ENCODE data around the gene METTL9. TPM values are rescaled to one million over a fixed set of nuclear protein-coding genes. Genes with fewer than 3 reads are reported as not detected.
"Not testable (repeated sequence)": the region's sequence is repeated elsewhere in the genome, so short reads cannot be mapped to it uniquely, and the experiment has no call there.

Gene METTL9
- total RNA-seq, 1 donor from 2014 or later = 145 TPM

GRCh38 chr16:21644674-21645073, 45.3 kb downstream of the METTL9 start:
- Histone ChIP-seq H3K4me3 (ENCODE audit: low read length in 3 of 3) (no peak overlapping the region), H3K27me3 (ENCODE audit: control insufficient read depth in 3 of 3, insufficient read depth in 3 of 3, low read length in 3 of 3) (no peaks in the 10 kb centered on the region), H3K9ac (ENCODE audit: low read depth in 1 of 3, low read length in 3 of 3) (no peak overlapping the region), H3K36me3 (ENCODE audit: control insufficient read depth in 3 of 3, insufficient read depth in 3 of 3, low read length in 3 of 3) (peaks cover 0 to 6% (median 0%) of the 10 kb centered on the region in 3 donors), H3K9me3 (ENCODE audit: control insufficient read depth in 3 of 3, low read length in 3 of 3) (no peaks in the 10 kb centered on the region), H3K4me1 (ENCODE audit: control insufficient read depth in 3 of 3, insufficient read depth in 3 of 3, low read length in 3 of 3) (peaks cover 11 to 18% (median 16%) of the 10 kb centered on the region in 3 donors), H3K27ac (ENCODE audit: low read depth, low read length) (peak overlapping the region; percentile 62)

GRCh38 chr16:21645261-21645721, 45.9 kb downstream of the METTL9 start:
- no peaks in the 10 kb centered on the region for H3K27me3 ChIP-seq (ENCODE audit: control insufficient read depth in 3 of 3, insufficient read depth in 3 of 3, low read length in 3 of 3)
- H3K4me1 ChIP-seq (ENCODE audit: control insufficient read depth in 3 of 3, insufficient read depth in 3 of 3, low read length in 3 of 3) = peaks cover 11 to 18% (median 16%) of the 10 kb centered on the region in 3 donors
- peak overlapping the region; percentile 62 for H3K27ac ChIP-seq (ENCODE audit: low read depth, low read length)
- peak overlapping the region in 2 of 3 donors; percentile 11 to 62 for H3K4me3 ChIP-seq (ENCODE audit: low read length in 3 of 3)
- H3K9me3 ChIP-seq (ENCODE audit: control insufficient read depth in 3 of 3, low read length in 3 of 3) = no peaks in the 10 kb centered on the region
- H3K9ac ChIP-seq (ENCODE audit: low read depth in 1 of 3, low read length in 3 of 3) = peak overlapping the region in 2 of 3 donors; percentile 40
- H3K36me3 ChIP-seq (ENCODE audit: control insufficient read depth in 3 of 3, insufficient read depth in 3 of 3, low read length in 3 of 3) = peaks cover 0 to 6% (median 0%) of the 10 kb centered on the region in 3 donors

- Histone ChIP-seq H3K4me1 (ENCODE audit: control insufficient read depth in 3 of 3, insufficient read depth in 3 of 3, low read length in 3 of 3) (peaks cover 11 to 18% (median 16%) of the 10 kb centered on the region in 3 donors), H3K27me3 (ENCODE audit: control insufficient read depth in 3 of 3, insufficient read depth in 3 of 3, low read length in 3 of 3) (no peaks in the 10 kb centered on the region), H3K36me3 (ENCODE audit: control insufficient read depth in 3 of 3, insufficient read depth in 3 of 3, low read length in 3 of 3) (peaks cover 0 to 6% (median 0%) of the 10 kb centered on the region in 3 donors), H3K9me3 (ENCODE audit: control insufficient read depth in 3 of 3, low read length in 3 of 3) (no peaks in the 10 kb centered on the region), H3K9ac (ENCODE audit: low read depth in 1 of 3, low read length in 3 of 3) (peak overlapping the region in 2 of 3 donors; percentile 14 to 40), H3K4me3 (ENCODE audit: low read length in 3 of 3) (peak overlapping the region in 1 of 3 donors; percentile 62), H3K27ac (ENCODE audit: low read depth, low read length) (peak overlapping the region; percentile 62)
These were observed 46.7 kb downstream of the METTL9 start for GRCh38 chr16:21646091-21646490.

- Histone ChIP-seq H3K4me1 (ENCODE audit: control insufficient read depth in 3 of 3, insufficient read depth in 3 of 3, low read length in 3 of 3) (peaks cover 11 to 18% (median 16%) of the 10 kb centered on the region in 3 donors), H3K27ac (ENCODE audit: low read depth, low read length) (peak overlapping the region; percentile 19)
These were observed 47.6 kb downstream of the METTL9 start for GRCh38 chr16:21646721-21647561.

GRCh38 chr16:21647562-21648164, 48.3 kb downstream of the METTL9 start:
- Histone ChIP-seq H3K9ac (ENCODE audit: low read depth in 1 of 3, low read length in 3 of 3) (no peak overlapping the region), H3K4me3 (ENCODE audit: low read length in 3 of 3) (no peak overlapping the region), H3K27me3 (ENCODE audit: control insufficient read depth in 3 of 3, insufficient read depth in 3 of 3, low read length in 3 of 3) (no peaks in the 10 kb centered on the region), H3K27ac (ENCODE audit: low read depth, low read length) (no peak overlapping the region), H3K4me1 (ENCODE audit: control insufficient read depth in 3 of 3, insufficient read depth in 3 of 3, low read length in 3 of 3) (peaks cover 11 to 18% (median 16%) of the 10 kb centered on the region in 3 donors), H3K9me3 (ENCODE audit: control insufficient read depth in 3 of 3, low read length in 3 of 3) (no peaks in the 10 kb centered on the region), H3K36me3 (ENCODE audit: control insufficient read depth in 3 of 3, insufficient read depth in 3 of 3, low read length in 3 of 3) (peaks cover 0 to 6% (median 0%) of the 10 kb centered on the region in 3 donors)

More at GRCh38 chr16:21646721-21647561, 47.6 kb downstream of the METTL9 start:
- Histone ChIP-seq H3K27me3 (ENCODE audit: control insufficient read depth in 3 of 3, insufficient read depth in 3 of 3, low read length in 3 of 3) (no peaks in the 10 kb centered on the region), H3K9ac (ENCODE audit: low read depth in 1 of 3, low read length in 3 of 3) (peak overlapping the region in 1 of 3 donors; percentile 40), H3K36me3 (ENCODE audit: control insufficient read depth in 3 of 3, insufficient read depth in 3 of 3, low read length in 3 of 3) (peaks cover 0 to 6% (median 0%) of the 10 kb centered on the region in 3 donors), H3K9me3 (ENCODE audit: control insufficient read depth in 3 of 3, low read length in 3 of 3) (no peaks in the 10 kb centered on the region), H3K4me3 (ENCODE audit: low read length in 3 of 3) (no peak overlapping the region)

GRCh38 chr16:21649826-21650406, 50.5 kb downstream of the METTL9 start:
- H3K4me3 ChIP-seq (ENCODE audit: low read length in 3 of 3) = peak overlapping the region in 1 of 3 donors; percentile 15
- H3K36me3 ChIP-seq (ENCODE audit: control insufficient read depth in 3 of 3, insufficient read depth in 3 of 3, low read length in 3 of 3); H3K27ac ChIP-seq (ENCODE audit: low read depth, low read length); H3K9ac ChIP-seq (ENCODE audit: low read depth in 1 of 3, low read length in 3 of 3); H3K9me3 ChIP-seq (ENCODE audit: control insufficient read depth in 3 of 3, low read length in 3 of 3); H3K27me3 ChIP-seq (ENCODE audit: control insufficient read depth in 3 of 3, insufficient read depth in 3 of 3, low read length in 3 of 3): not testable (repeated sequence)
- peaks cover 8 to 13% (median 12%) of the 10 kb centered on the region in 3 donors for H3K4me1 ChIP-seq (ENCODE audit: control insufficient read depth in 3 of 3, insufficient read depth in 3 of 3, low read length in 3 of 3)

- H3K4me1 ChIP-seq (ENCODE audit: control insufficient read depth in 3 of 3, insufficient read depth in 3 of 3, low read length in 3 of 3) = peaks cover 8 to 10% (median 9%) of the 10 kb centered on the region in 3 donors
- peaks cover 0 to 9% (median 8%) of the 10 kb centered on the region in 3 donors for H3K36me3 ChIP-seq (ENCODE audit: control insufficient read depth in 3 of 3, insufficient read depth in 3 of 3, low read length in 3 of 3)
- no peak overlapping the region for H3K9ac ChIP-seq (ENCODE audit: low read depth in 1 of 3, low read length in 3 of 3)
- no peaks in the 10 kb centered on the region for H3K9me3 ChIP-seq (ENCODE audit: control insufficient read depth in 3 of 3, low read length in 3 of 3)
- H3K27me3 ChIP-seq (ENCODE audit: control insufficient read depth in 3 of 3, insufficient read depth in 3 of 3, low read length in 3 of 3) = no peaks in the 10 kb centered on the region
- no peak overlapping the region for H3K4me3 ChIP-seq (ENCODE audit: low read length in 3 of 3)
- no peak overlapping the region for H3K27ac ChIP-seq (ENCODE audit: low read depth, low read length)
These were observed 51.1 kb downstream of the METTL9 start for GRCh38 chr16:21650521-21650920.

- no peak overlapping the region for H3K27ac ChIP-seq (ENCODE audit: low read depth, low read length)
- H3K4me1 ChIP-seq (ENCODE audit: control insufficient read depth in 3 of 3, insufficient read depth in 3 of 3, low read length in 3 of 3) = peaks cover under 1 to 5% (median 5%) of the 10 kb centered on the region in 3 donors
- no peak overlapping the region for H3K4me3 ChIP-seq (ENCODE audit: low read length in 3 of 3)
- no peaks in the 10 kb centered on the region for H3K27me3 ChIP-seq (ENCODE audit: control insufficient read depth in 3 of 3, insufficient read depth in 3 of 3, low read length in 3 of 3)
- no peaks in the 10 kb centered on the region for H3K9me3 ChIP-seq (ENCODE audit: control insufficient read depth in 3 of 3, low read length in 3 of 3)
- no peak overlapping the region for H3K9ac ChIP-seq (ENCODE audit: low read depth in 1 of 3, low read length in 3 of 3)
- H3K36me3 ChIP-seq (ENCODE audit: control insufficient read depth in 3 of 3, insufficient read depth in 3 of 3, low read length in 3 of 3) = peaks cover 3 to 9% (median 8%) of the 10 kb centered on the region in 3 donors
These were observed 52.1 kb downstream of the METTL9 start for GRCh38 chr16:21651515-21651914.

- Histone ChIP-seq H3K4me1 (ENCODE audit: control insufficient read depth in 3 of 3, insufficient read depth in 3 of 3, low read length in 3 of 3) (peaks cover 0 to 7% (median 4%) of the 10 kb centered on the region in 3 donors), H3K9ac (ENCODE audit: low read depth in 1 of 3, low read length in 3 of 3) (no peak within 1 kb of the TSS), H3K27ac (ENCODE audit: low read depth, low read length) (no peak within 1 kb of the TSS), H3K4me3 (ENCODE audit: low read length in 3 of 3) (no peak within 1 kb of the TSS), H3K36me3 (ENCODE audit: control insufficient read depth in 3 of 3, insufficient read depth in 3 of 3, low read length in 3 of 3) (peaks cover 3 to 8% (median 5%) of the 10 kb centered on the region in 3 donors), H3K27me3 (ENCODE audit: control insufficient read depth in 3 of 3, insufficient read depth in 3 of 3, low read length in 3 of 3) (no peaks in the 10 kb centered on the region), H3K9me3 (ENCODE audit: control insufficient read depth in 3 of 3, low read length in 3 of 3) (no peaks in the 10 kb centered on the region)
These were observed 53.1 kb downstream of the METTL9 start, which contains the start of gene IGSF6 for GRCh38 chr16:21652453-21652852. Gene IGSF6, minus strand, starts transcription at chr16:21652608. Its CDS starts 10 bp downstream, at chr16:21652598.

All from skeletal muscle tissue (tissue), 4 donors.